Measurements from ENCODE around the gene RHBG. TPM values are rescaled to one million over a fixed set of nuclear protein-coding genes. Genes with fewer than 3 reads are reported as not detected.

Gene RHBG
- total and polyA plus RNA-seq, 7 experiments from 2014 or later: not detected

DNA sequence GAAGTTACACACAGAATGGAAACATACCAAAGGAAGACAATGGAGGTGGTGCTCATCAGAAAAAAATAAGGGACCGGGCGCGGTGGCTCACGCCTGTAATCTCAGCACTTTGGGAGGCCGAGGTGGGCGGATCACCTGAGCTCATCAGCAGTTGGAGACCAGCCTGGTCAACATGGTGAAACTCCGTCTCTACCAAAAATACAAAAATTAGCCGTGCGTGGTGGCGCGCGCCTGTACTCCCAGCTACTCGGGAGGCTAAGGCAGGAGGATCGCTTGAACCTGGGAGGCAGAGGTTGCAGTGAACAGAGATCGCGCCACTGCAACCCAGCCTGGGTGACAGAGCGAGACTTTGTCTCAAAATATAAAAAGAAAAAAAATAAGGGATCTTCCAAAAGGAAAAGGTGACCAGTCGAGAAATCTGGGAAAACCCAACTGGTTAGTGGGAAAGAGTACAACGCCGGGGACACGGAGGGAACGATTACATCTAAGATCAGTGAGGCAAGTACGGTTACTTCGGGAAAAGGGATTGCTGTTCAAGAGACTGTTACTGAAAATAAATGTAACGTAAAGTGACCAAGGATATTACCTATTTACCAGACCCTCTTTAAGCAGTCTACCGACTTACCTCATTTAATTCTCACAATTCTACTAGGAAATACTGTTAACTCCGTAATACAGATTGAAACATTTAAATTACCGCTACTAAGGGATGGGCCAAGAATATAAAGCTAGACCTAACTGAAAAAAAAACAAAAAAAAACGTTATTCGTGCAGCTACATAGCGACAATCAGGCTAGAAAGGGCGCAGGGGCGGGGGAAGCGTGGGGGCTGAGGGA, 31.7 kb upstream of the RHBG start:
- ATAC-seq: no peak
- H3K4me3 Mint-ChIP-seq: peak overlapping the region; percentile 97 to 99 (median 99)
- Histone ChIP-seq H3K9me3 (ENCODE audit: control insufficient read depth in 2 of 3, low read length in 3 of 3) (no peaks in the 10 kb centered on the region), H3K4me1 (ENCODE audit: control insufficient read depth in 2 of 2, insufficient read depth in 2 of 2, low read length in 2 of 2) (peaks cover 11 to 17% of the 10 kb centered on the region in 2 donors), H3K27ac (ENCODE audit: low read depth, low read length) (peak overlapping the region; percentile 71), H3K27me3 (ENCODE audit: control insufficient read depth in 2 of 2, insufficient read depth in 2 of 2, low read length in 2 of 2) (no peaks in the 10 kb centered on the region), H3K36me3 (ENCODE audit: control insufficient read depth in 2 of 3, insufficient read depth in 3 of 3, low read length in 3 of 3) (peaks cover 4 to 27% (median 13%) of the 10 kb centered on the region in 3 experiments), H3K4me3 (ENCODE audit: low read length) (peak overlapping the region; percentile 83)
- peaks cover 0 to 21% (median 9%) of the 10 kb centered on the region in 5 donors for H3K36me3 Mint-ChIP-seq
- peak overlapping the region; percentile 97 to 99 (median 98) for H3K27ac Mint-ChIP-seq
- ChIA-PET CTCF (interaction anchor here (0.6 to 0.9 kb wide), 3 partner anchors 56 to 647 kb away, joined by 3 read pairs; no protein-coding TSS in a partner anchor), POLR2A (interaction anchor here (0.6 to 1.3 kb wide), 3 partner anchors 33 to 56 kb away, joined by 3 read pairs; no protein-coding TSS in a partner anchor)
- peaks cover 0 to 2% (median 0%) of the 10 kb centered on the region in 11 donors for H3K9me3 Mint-ChIP-seq
- peaks cover 16 to 51% (median 40%) of the 10 kb centered on the region in 7 donors for H3K4me1 Mint-ChIP-seq
- intact Hi-C loops (cut with micrococcal nuclease): loop anchor here (2.0 to 10.0 kb wide), 6 partner anchors 54 to 1095 kb away; partner anchors contain the start of genes ISG20L2 (in 1 of the 2), KHDC4 (in 1 of the 2), LAMTOR2 (in 1 of the 2) and METTL25B (in 1 of the 2)
- H3K27me3 Mint-ChIP-seq: peaks cover 0 to 5% (median 0%) of the 10 kb centered on the region in 5 donors
- no peak for DNase-seq

DNA sequence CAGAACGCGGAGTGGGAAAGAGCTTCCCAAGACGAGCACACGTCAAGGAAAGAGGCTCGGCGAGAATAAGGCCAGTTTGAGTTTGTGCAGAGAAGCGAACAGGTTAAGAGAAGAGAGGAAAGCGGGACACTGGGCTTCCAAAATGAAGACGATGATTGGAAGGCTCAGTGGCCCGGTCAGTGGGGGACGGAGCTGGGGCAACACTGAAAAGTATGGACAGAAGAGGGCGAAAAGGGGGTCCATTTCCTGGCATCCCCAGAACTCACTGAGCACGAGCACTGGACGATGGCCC, 31.2 kb upstream of the RHBG start:
- ChIA-PET POLR2A (interaction anchor here (0.6 to 1.3 kb wide), 3 partner anchors 33 to 56 kb away, joined by 3 read pairs; no protein-coding TSS in a partner anchor), CTCF (interaction anchor here (0.6 to 0.9 kb wide), 3 partner anchors 56 to 648 kb away, joined by 3 read pairs; no protein-coding TSS in a partner anchor)
- H3K4me1 ChIP-seq (ENCODE audit: control insufficient read depth in 2 of 2, insufficient read depth in 2 of 2, low read length in 2 of 2): peaks cover 11 to 17% of the 10 kb centered on the region in 2 donors
- H3K36me3 Mint-ChIP-seq: peaks cover 0 to 21% (median 9%) of the 10 kb centered on the region in 5 donors
- H3K36me3 ChIP-seq (ENCODE audit: control insufficient read depth in 2 of 3, insufficient read depth in 3 of 3, low read length in 3 of 3): peaks cover 4 to 22% (median 13%) of the 10 kb centered on the region in 3 experiments
- peaks cover 16 to 51% (median 40%) of the 10 kb centered on the region in 7 donors for H3K4me1 Mint-ChIP-seq
- peak overlapping the region; percentile 97 to 99 (median 98) for H3K27ac Mint-ChIP-seq
- no peaks in the 10 kb centered on the region for H3K27me3 ChIP-seq (ENCODE audit: control insufficient read depth in 2 of 2, insufficient read depth in 2 of 2, low read length in 2 of 2)
- H3K27me3 Mint-ChIP-seq: peaks cover 0 to 7% (median 0%) of the 10 kb centered on the region in 5 donors
- DNase-seq (peak in 1 of 9 donors; percentile 26), ATAC-seq (no peak)
- intact Hi-C loops (cut with micrococcal nuclease): loop anchor here (1.0 to 10.0 kb wide), 22 partner anchors 43 to 1729 kb away; partner anchors contain the start of genes ISG20L2 (in 2 of the 2), LAMTOR2 (in 2 of the 2), METTL25B (in 2 of the 2) and PMF1 (in 2 of the 2)
- H3K4me3 ChIP-seq (ENCODE audit: low read length): peak overlapping the region; percentile 83
- peaks cover 0 to under 1% (median 0%) of the 10 kb centered on the region in 11 donors for H3K9me3 Mint-ChIP-seq
- H3K9me3 ChIP-seq (ENCODE audit: control insufficient read depth in 2 of 3, low read length in 3 of 3): no peaks in the 10 kb centered on the region
- H3K4me3 Mint-ChIP-seq: peak overlapping the region; percentile 97 to 99 (median 99)
- H3K27ac ChIP-seq (ENCODE audit: low read depth, low read length): peak overlapping the region; percentile 71

DNA sequence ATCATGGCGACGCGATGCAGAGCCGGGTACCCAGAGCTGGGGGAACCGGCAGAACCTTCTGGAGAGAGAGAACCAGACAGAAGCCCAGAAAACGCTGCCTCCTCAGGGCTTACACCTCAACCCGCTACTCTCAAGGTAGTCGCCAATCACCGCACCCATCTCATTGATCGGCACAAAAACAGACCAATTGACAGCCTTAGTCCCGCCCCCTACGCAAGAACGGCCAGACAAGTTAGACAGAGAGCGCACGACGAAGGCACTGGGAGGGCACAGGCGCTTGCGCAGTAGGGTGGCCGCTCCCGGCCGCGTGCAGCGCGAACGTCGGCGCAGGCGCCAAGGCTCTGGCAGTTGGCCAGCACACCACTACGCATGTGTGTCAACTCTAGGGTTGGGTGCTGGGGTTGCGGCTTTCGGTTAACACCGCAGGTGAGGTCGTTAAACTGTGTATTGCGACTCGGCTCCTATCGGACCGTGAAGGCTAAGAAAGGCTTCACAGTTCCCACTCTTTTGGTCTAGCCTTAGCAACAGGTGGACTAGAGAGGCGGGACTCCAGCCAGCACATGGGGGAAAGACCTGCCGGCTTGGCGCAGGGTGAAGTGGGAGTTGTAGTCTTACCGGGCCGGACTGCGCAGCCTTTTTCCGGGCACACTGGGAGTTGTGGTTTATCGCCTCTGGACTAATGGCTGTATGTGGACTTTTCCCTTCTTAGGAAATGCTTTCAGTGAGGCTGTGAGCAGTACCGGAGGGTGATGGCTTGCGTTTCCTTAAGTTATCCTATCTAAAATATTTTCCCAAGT, 30.6 kb upstream of the RHBG start, which contains the start of the genes CCT3 and TSACC:
TSS of gene CCT3 (minus strand) at position 113 of the 797 bp plus-strand sequence. CDS start at position 5, 108 bp downstream.
TSS of gene TSACC (plus strand) at position 347 of the 797 bp plus-strand sequence. CDS start 1,232 bp downstream, outside the sequence.
- Histone ChIP-seq H3K4me1 (ENCODE audit: control insufficient read depth in 2 of 2, insufficient read depth in 2 of 2, low read length in 2 of 2) (peaks cover 11 to 17% of the 10 kb centered on the region in 2 donors), H3K27ac (ENCODE audit: low read depth, low read length) (peak within 1 kb of the TSS; percentile 76), H3K27me3 (ENCODE audit: control insufficient read depth in 2 of 2, insufficient read depth in 2 of 2, low read length in 2 of 2) (no peaks in the 10 kb centered on the region), H3K36me3 (ENCODE audit: control insufficient read depth in 2 of 3, insufficient read depth in 3 of 3, low read length in 3 of 3) (peaks cover 4 to 20% (median 13%) of the 10 kb centered on the region in 3 experiments), H3K4me3 (ENCODE audit: low read length) (peak within 1 kb of the TSS; percentile 83), H3K9me3 (ENCODE audit: control insufficient read depth in 2 of 3, low read length in 3 of 3) (no peaks in the 10 kb centered on the region)
- Mint-ChIP-seq H3K27ac (peak within 1 kb of the TSS; percentile 97 to 99 (median 98)), H3K4me1 (peaks cover 16 to 49% (median 40%) of the 10 kb centered on the region in 7 donors), H3K4me3 (peak within 1 kb of the TSS; percentile 97 to 99 (median 99)), H3K9me3 (no peaks in the 10 kb centered on the region), H3K36me3 (peaks cover 0 to 21% (median 9%) of the 10 kb centered on the region in 5 donors), H3K27me3 (peaks cover 0 to 12% (median 0%) of the 10 kb centered on the region in 5 donors)
- DNase-seq (peak; percentile 99 to 100 (median 100)), ATAC-seq (peak; percentile 97)
- CTCF ChIA-PET: interaction anchor here (0.6 to 0.9 kb wide), 4 partner anchors 57 to 648 kb away, joined by 3 read pairs; no protein-coding TSS in a partner anchor
- POLR2A ChIA-PET: interaction anchor here (0.6 to 1.3 kb wide), 3 partner anchors 34 to 57 kb away, joined by 3 read pairs; no protein-coding TSS in a partner anchor
- intact Hi-C loops (cut with micrococcal nuclease): loop anchor here (1.0 to 10.0 kb wide), 21 partner anchors 43 to 1730 kb away; partner anchors contain the start of genes ISG20L2 (in 2 of the 2), LAMTOR2 (in 2 of the 2), METTL25B (in 2 of the 2) and PMF1 (in 2 of the 2)

DNA sequence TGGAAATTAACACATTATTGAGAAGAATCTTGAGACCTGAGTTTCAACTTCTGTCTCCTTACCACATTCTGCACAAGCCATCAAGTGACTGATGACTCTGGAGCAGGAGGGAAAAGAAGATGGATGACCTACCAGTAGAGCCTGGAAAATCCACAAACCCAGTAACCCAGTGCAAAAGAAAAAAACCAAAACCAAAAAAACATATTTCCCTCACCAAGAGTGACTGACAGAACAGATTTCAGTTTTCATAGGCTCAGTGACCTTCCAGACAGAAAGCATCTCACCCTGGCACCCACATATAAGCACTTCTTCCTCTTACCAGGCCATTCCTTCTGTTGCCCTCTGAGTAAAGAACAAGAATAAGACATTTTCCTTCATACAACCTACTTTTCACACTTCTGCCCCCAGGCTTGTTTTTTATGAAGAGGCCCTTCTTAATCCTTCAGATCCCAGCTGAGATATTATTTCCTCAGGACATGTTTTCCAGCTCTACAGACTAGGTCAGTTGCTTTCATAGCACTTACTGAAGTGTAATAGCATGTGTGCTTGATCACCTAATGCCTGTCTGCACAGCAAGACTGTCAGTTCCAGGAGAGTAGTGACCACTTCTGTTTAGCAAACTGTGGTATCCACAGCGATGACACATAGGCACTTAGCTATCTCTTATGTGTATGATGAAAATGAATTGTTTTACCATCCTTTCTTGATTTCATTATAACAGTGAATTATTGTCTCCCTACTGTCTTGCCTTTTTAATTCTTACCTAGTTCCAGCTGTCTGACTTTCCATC, 26.6 kb upstream of the RHBG start:
- peaks cover 0 to 2% (median 0%) of the 10 kb centered on the region in 5 donors for H3K36me3 Mint-ChIP-seq
- no peak overlapping the region for H3K27ac Mint-ChIP-seq
- Histone ChIP-seq H3K36me3 (ENCODE audit: control insufficient read depth in 2 of 3, insufficient read depth in 3 of 3, low read length in 3 of 3) (no peaks in the 10 kb centered on the region), H3K4me1 (ENCODE audit: control insufficient read depth in 2 of 2, insufficient read depth in 2 of 2, low read length in 2 of 2) (peaks cover under 1% of the 10 kb centered on the region in 2 donors), H3K9me3 (ENCODE audit: control insufficient read depth in 2 of 3, low read length in 3 of 3) (no peaks in the 10 kb centered on the region), H3K4me3 (ENCODE audit: low read length) (no peak overlapping the region), H3K27me3 (ENCODE audit: control insufficient read depth in 2 of 2, insufficient read depth in 2 of 2, low read length in 2 of 2) (no peaks in the 10 kb centered on the region), H3K27ac (ENCODE audit: low read depth, low read length) (no peak overlapping the region)
- POLR2A ChIA-PET: no interaction called here
- peaks cover 0 to 16% (median 11%) of the 10 kb centered on the region in 7 donors for H3K4me1 Mint-ChIP-seq
- DNase-seq (no peak), ATAC-seq (no peak)
- intact Hi-C loops (cut with micrococcal nuclease): no loop called here
- no peak overlapping the region for H3K4me3 Mint-ChIP-seq
- H3K27me3 Mint-ChIP-seq: peaks cover 0 to 38% (median 8%) of the 10 kb centered on the region in 5 donors
- CTCF ChIA-PET: no interaction called here
- H3K9me3 Mint-ChIP-seq: no peaks in the 10 kb centered on the region

DNA sequence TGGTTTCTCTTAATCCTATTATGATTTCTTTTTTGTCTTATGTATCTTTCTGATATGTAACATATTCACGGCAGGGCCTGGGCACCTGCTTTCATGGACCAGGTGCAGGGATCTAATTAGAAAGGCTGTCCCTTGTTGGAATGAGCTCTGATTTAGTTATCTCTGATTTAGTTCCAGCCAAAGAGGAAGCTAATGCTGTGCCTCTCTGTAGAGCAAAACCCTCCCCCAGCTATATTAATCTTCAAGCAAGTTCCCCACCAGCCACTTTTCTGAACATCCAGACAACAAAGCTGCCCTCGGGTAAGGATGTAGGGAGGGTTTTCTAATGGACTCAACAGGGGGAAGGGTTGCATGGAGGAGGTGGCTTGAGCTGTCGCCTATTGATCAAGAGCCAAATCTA, 24.6 kb upstream of the RHBG start:
- H3K36me3 ChIP-seq (ENCODE audit: control insufficient read depth in 2 of 3, insufficient read depth in 3 of 3, low read length in 3 of 3): no peaks in the 10 kb centered on the region
- no peak for ATAC-seq
- H3K9me3 Mint-ChIP-seq: no peaks in the 10 kb centered on the region
- H3K9me3 ChIP-seq (ENCODE audit: control insufficient read depth in 2 of 3, low read length in 3 of 3): no peaks in the 10 kb centered on the region
- intact Hi-C loops (cut with micrococcal nuclease): no loop called here
- ChIA-PET CTCF (interaction anchor here (1.2 kb wide), 1 partner anchor 11 kb away, joined by 3 read pairs; no protein-coding TSS in a partner anchor), POLR2A (no interaction called here)
- peaks cover 0 to under 1% (median 0%) of the 10 kb centered on the region in 7 donors for H3K4me1 Mint-ChIP-seq
- H3K4me3 ChIP-seq (ENCODE audit: low read length): no peak overlapping the region
- H3K27ac Mint-ChIP-seq: no peak overlapping the region
- no peak for DNase-seq
- no peaks in the 10 kb centered on the region for H3K27me3 ChIP-seq (ENCODE audit: control insufficient read depth in 2 of 2, insufficient read depth in 2 of 2, low read length in 2 of 2)
- no peaks in the 10 kb centered on the region for H3K4me1 ChIP-seq (ENCODE audit: control insufficient read depth in 2 of 2, insufficient read depth in 2 of 2, low read length in 2 of 2)
- peaks cover 0 to 48% (median 8%) of the 10 kb centered on the region in 5 donors for H3K27me3 Mint-ChIP-seq
- no peak overlapping the region for H3K4me3 Mint-ChIP-seq
- no peaks in the 10 kb centered on the region for H3K36me3 Mint-ChIP-seq
- H3K27ac ChIP-seq (ENCODE audit: low read depth, low read length): no peak overlapping the region

All from naive thymus-derived CD4-positive, alpha-beta T cell (primary cell).